Endothelial cell (in vitro differentiated cells): ENCODE measurements around the gene DNAJC11. TPM values are rescaled to one million over a fixed set of nuclear protein-coding genes. Genes with fewer than 3 reads are reported as not detected.

Experiments used
- DNase-seq: peaks from one replicate; pipeline ENCODE4 v3.0.0; 2021; ENCODE audit warnings: low spot score
- H3K27ac Mint-ChIP-seq: one replicate; pipeline ENCODE4 v1.8.0; 2021; ENCODE audit warnings: mixed read lengths, inconsistent platforms; ENCODE audit not compliant: unreplicated experiment
- H3K27me3 Mint-ChIP-seq: one replicate; pipeline ENCODE4 v1.8.0; 2021; ENCODE audit warnings: mild to moderate bottlenecking, moderate library complexity, mixed read lengths, inconsistent platforms; ENCODE audit not compliant: unreplicated experiment
- H3K36me3 Mint-ChIP-seq: one replicate; pipeline ENCODE4 v1.8.0; 2021; ENCODE audit warnings: mild to moderate bottlenecking, low read depth, mixed read lengths, inconsistent platforms; ENCODE audit not compliant: unreplicated experiment
- H3K4me1 Mint-ChIP-seq: one replicate; pipeline ENCODE4 v1.8.0; 2021; ENCODE audit warnings: mild to moderate bottlenecking, mixed read lengths, inconsistent platforms; ENCODE audit not compliant: unreplicated experiment
- H3K4me3 Mint-ChIP-seq: one replicate; pipeline ENCODE4 v1.8.0; 2021; ENCODE audit warnings: mild to moderate bottlenecking, mixed read lengths, inconsistent platforms; ENCODE audit not compliant: unreplicated experiment
- H3K9me3 Mint-ChIP-seq: one replicate; pipeline ENCODE4 v1.8.0; 2021; ENCODE audit warnings: mixed read lengths, inconsistent platforms; ENCODE audit not compliant: unreplicated experiment
- CTCF ChIP-seq: fragments of 200-600 bp; sonication (generic); IDR thresholded peaks from one replicate; pipeline ENCODE4 v1.5.0; 2021; ENCODE audit warnings: antibody characterized with exemption; ENCODE audit not compliant: unreplicated experiment
- total RNA-seq: library from RNA; stranded (reverse); fragmentation: NEBNext Ultra II Directional; extraction: Animal tissue kit (Norgen Biotek cat#: 25700); gene quantifications from one replicate; pipeline ENCODE4 v1.2.1, GENCODE V29; 2021; ENCODE audit not compliant: unreplicated experiment

The DNAJC11 gene
- total RNA-seq, 1 donor from 2014 or later: 57.0 TPM

- Mint-ChIP-seq H3K4me3 (peak within 1 kb of the TSS; percentile 94), H3K27me3 (peaks cover 6% of the 10 kb centered on the region), H3K27ac (peak within 1 kb of the TSS; percentile 40), H3K4me1 (peaks cover 12% of the 10 kb centered on the region), H3K36me3 (peaks cover 6% of the 10 kb centered on the region), H3K9me3 (no peaks in the 10 kb centered on the region)
- peak; percentile 99 for DNase-seq
- no peak for TF ChIP-seq CTCF
Observed at GRCh38 chr1:6613361-6614018, 88.1 kb downstream of the DNAJC11 start, which contains the start of gene PHF13. TSS of gene PHF13 (plus strand) at chr1:6613731. CDS start at chr1:6614067, 336 bp downstream.

GRCh38 chr1:6612641-6613360 is 88.8 kb downstream of the DNAJC11 start:
- H3K4me3 Mint-ChIP-seq: peak overlapping the region; percentile 94
- no peaks in the 10 kb centered on the region for H3K9me3 Mint-ChIP-seq
- no peak for TF ChIP-seq CTCF
- peaks cover 12% of the 10 kb centered on the region for H3K4me1 Mint-ChIP-seq
- H3K36me3 Mint-ChIP-seq: peaks cover 6% of the 10 kb centered on the region
- H3K27ac Mint-ChIP-seq: peak overlapping the region; percentile 40
- peaks cover 6% of the 10 kb centered on the region for H3K27me3 Mint-ChIP-seq
- peak; percentile 36 for DNase-seq

GRCh38 chr1:6603915-6604558 is 97.6 kb downstream of the DNAJC11 start:
- Mint-ChIP-seq H3K4me1 (peaks cover 18% of the 10 kb centered on the region), H3K4me3 (peak overlapping the region; percentile 81), H3K27me3 (peaks cover 11% of the 10 kb centered on the region), H3K27ac (peak overlapping the region; percentile 96), H3K9me3 (no peaks in the 10 kb centered on the region), H3K36me3 (no peaks in the 10 kb centered on the region)
- DNase-seq: peak; percentile 56
- TF ChIP-seq CTCF: no peak

GRCh38 chr1:6603238-6603914 is 98.2 kb downstream of the DNAJC11 start:
- Mint-ChIP-seq H3K36me3 (no peaks in the 10 kb centered on the region), H3K4me3 (peak overlapping the region; percentile 81), H3K27me3 (peaks cover 11% of the 10 kb centered on the region), H3K9me3 (no peaks in the 10 kb centered on the region), H3K27ac (peak overlapping the region; percentile 96), H3K4me1 (peaks cover 18% of the 10 kb centered on the region)
- peak; percentile 54 for DNase-seq
- no peak for TF ChIP-seq CTCF
